Breast epithelium (tissue), 4 donors: ENCODE data around the gene ZFP69B. TPM values are rescaled to one million over a fixed set of nuclear protein-coding genes. Genes with fewer than 3 reads are reported as not detected.
A peak's percentile ranks its signal among the peaks of the same experiment; 100 is the strongest.

Source experiments
- DNase-seq, 2 donors: peaks; one replicate each; pipeline ENCODE4 v3.0.0-alpha.2; 2019; ENCODE audit warnings: low spot score in 2 of 2
- H3K27ac ChIP-seq, 2 donors: fragments of 200-600 bp; sonication (generic) in 1 of 2; one replicate each; pipeline ENCODE4 v1.5.1; 2016 to 2019; ENCODE audit warnings: mild to moderate bottlenecking in 1 of 2
- H3K27me3 ChIP-seq, 2 donors: fragments of 200-600 bp; sonication (generic) in 1 of 2; one replicate each; pipeline versions ENCODE4 v1.5.1 to v1.6.0; 2017 to 2019; ENCODE audit warnings: control low read depth in 1 of 2, mild to moderate bottlenecking in 1 of 2
- H3K36me3 ChIP-seq: fragments of 200-600 bp; one replicate; pipeline ENCODE4 v1.5.1; 2019
- H3K4me1 ChIP-seq, 2 donors: fragments of 200-600 bp; sonication (generic); one replicate each; pipeline ENCODE4 v1.5.1; 2016 to 2019; ENCODE audit warnings: control low read depth in 1 of 2
- H3K4me3 ChIP-seq, 3 donors: fragments of 200-600 bp; sonication (generic); 1 replicate in 2 of 3; 2 replicates in 1 of 3; pipeline ENCODE4 v1.5.1; 2016 to 2019; ENCODE audit warnings: mild to moderate bottlenecking in 3 of 3, moderate library complexity in 2 of 3
- H3K9me3 ChIP-seq, 2 donors: fragments of 200-600 bp; sonication (generic) in 1 of 2; one replicate each; pipeline ENCODE4 v1.5.1; 2016 to 2019; ENCODE audit warnings: control low read depth in 1 of 2
- CTCF ChIP-seq, 3 donors: fragments of 450-650 bp; IDR thresholded peaks; one replicate each; pipeline ENCODE4 v1.5.1; 2016 to 2017; ENCODE audit warnings: antibody characterized with exemption in 3 of 3, mild to moderate bottlenecking in 3 of 3, moderate library complexity in 3 of 3
- POLR2A ChIP-seq: fragments of 450-650 bp; IDR thresholded peaks from one replicate; pipeline ENCODE4 v1.6.1; 2016; ENCODE audit warnings: antibody characterized with exemption, mild to moderate bottlenecking, moderate library complexity
- POLR2AphosphoS5 ChIP-seq, 3 donors: sonication (generic); formaldehyde crosslinking; IDR thresholded peaks; one replicate each; pipeline ENCODE4 v1.6.1; 2017; ENCODE audit warnings: antibody characterized with exemption in 3 of 3
- intact Hi-C: fragments of 100-400 bp; cut with DNase I; formaldehyde crosslinking; loops from one replicate; pipeline ENCODE4 v1.15.1; 2023; ENCODE audit warnings: low total_unique reads
- total RNA-seq, 3 donors: library from RNA; depleted of rRNA; stranded (reverse); fragments of >200 nt; gene quantifications; one replicate each; pipeline ENCODE4 v1.1.0, GENCODE V29; 2016

Gene ZFP69B
- total RNA-seq, 3 donors from 2014 or later: 0.96 to 2.6 (median 1.2) TPM

GRCh38 chr1:40432644-40433390 is 17.5 kb upstream of the ZFP69B start:
- no peak for TF ChIP-seq POLR2A
- TF ChIP-seq POLR2AphosphoS5 (IDR thresholded peaks at IDR 0.05): no peak
- TF ChIP-seq CTCF (IDR thresholded peaks at IDR 0.05): no peak
- H3K27ac ChIP-seq: no peak overlapping the region

GRCh38 chr1:40435471-40435870 is 14.8 kb upstream of the ZFP69B start:
- DNase-seq: no peak
- Histone ChIP-seq H3K9me3 (no peaks in the 10 kb centered on the region), H3K27ac (no peak overlapping the region), H3K36me3 (no peaks in the 10 kb centered on the region), H3K4me3 (no peak overlapping the region), H3K27me3 (no peaks in the 10 kb centered on the region), H3K4me1 (no peaks in the 10 kb centered on the region)
- intact Hi-C loops: no loop called here
- no peak for TF ChIP-seq POLR2A
- no peak for TF ChIP-seq POLR2AphosphoS5 (IDR thresholded peaks at IDR 0.05)
- TF ChIP-seq CTCF (IDR thresholded peaks at IDR 0.05): no peak

More at GRCh38 chr1:40432644-40433390, 17.5 kb upstream of the ZFP69B start:
- no peaks in the 10 kb centered on the region for H3K36me3 ChIP-seq
- no peaks in the 10 kb centered on the region for H3K9me3 ChIP-seq
- no peaks in the 10 kb centered on the region for H3K4me1 ChIP-seq
- intact Hi-C loops: no loop called here
- no peaks in the 10 kb centered on the region for H3K27me3 ChIP-seq
- DNase-seq: no peak
- H3K4me3 ChIP-seq: no peak overlapping the region

DNA sequence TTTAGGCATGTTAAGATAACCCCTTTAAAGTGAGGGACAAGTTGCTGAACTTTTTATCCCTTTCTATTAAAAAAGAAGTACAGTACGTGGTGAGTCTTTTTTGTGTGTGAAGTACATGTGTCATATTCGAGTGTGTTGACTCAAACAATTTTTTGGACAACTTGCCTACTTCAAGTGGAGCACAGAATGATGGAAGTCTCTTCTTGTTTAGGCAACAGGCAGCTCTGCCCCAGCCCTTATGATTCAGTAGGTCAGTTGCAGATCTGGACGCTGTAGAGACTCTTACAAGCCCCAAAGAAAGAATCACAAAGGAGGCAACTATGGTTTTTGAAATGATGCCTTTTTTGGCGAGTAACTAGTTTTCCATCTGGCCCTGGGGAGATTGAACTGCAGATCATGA is 14.4 kb upstream of the ZFP69B start:
- no peak for DNase-seq
- Histone ChIP-seq H3K4me1 (no peaks in the 10 kb centered on the region), H3K27me3 (no peaks in the 10 kb centered on the region), H3K4me3 (no peak overlapping the region), H3K9me3 (no peaks in the 10 kb centered on the region), H3K36me3 (no peaks in the 10 kb centered on the region), H3K27ac (no peak overlapping the region)
- intact Hi-C loops: no loop called here
- no peak for TF ChIP-seq POLR2AphosphoS5 (IDR thresholded peaks at IDR 0.05)
- no peak for TF ChIP-seq CTCF (IDR thresholded peaks at IDR 0.05)
- no peak for TF ChIP-seq POLR2A

DNA sequence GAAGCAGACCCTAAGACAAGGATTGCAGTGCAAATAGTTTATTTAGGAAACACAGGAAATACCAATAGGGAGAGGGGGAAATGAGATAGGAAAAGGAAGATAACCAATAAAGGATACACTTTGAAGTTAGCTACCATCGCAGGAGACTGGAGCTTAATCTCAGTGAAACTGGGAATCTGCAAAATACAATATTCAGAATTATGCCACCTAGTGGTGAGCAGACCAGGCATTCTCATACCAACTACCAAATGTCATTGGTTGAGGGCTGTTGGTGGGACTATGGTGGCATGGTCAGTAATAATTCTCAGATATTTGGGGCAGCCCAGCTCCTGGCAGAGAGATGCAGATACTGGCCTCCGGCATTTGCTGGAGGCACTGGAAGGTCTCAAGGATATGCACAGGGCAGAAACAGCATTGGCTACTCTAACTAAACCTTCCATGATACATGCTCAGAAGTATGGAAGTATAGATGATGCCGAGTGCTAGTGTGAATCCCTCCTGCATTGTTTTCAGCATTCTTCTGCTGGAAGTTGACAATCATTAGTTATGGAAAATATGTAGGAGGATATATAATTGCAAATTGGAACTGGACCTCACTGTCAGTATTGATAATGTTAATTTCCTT is 11.8 kb upstream of the ZFP69B start:
- DNase-seq: no peak
- intact Hi-C loops: no loop called here
- Histone ChIP-seq H3K4me3 (no peak overlapping the region), H3K27ac (no peak overlapping the region), H3K36me3 (no peaks in the 10 kb centered on the region), H3K9me3 (no peaks in the 10 kb centered on the region), H3K4me1 (no peaks in the 10 kb centered on the region), H3K27me3 (no peaks in the 10 kb centered on the region)
- TF ChIP-seq CTCF (IDR thresholded peaks at IDR 0.05) (peak in 2 of 3 donors; percentile 29 to 41), POLR2A (no peak)

DNA sequence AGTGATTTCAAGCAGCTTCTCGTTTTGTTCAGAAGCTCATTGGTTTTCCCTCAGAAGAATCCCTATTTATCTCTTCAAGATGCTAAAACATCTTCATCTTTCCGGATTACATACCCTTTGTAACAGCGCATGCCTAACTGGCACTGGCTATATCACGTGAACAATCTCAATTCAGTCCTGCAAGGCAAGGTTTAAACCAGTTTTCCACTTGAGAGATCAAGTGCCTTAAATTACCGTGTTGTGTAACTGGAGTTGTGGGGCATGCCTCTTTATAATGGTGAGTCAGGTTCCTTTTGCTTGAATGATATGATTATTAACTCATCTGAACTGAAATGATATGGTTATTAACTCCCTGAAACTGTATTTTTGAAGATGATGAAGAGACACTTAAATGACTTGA is 11.0 kb upstream of the ZFP69B start:
- no peaks in the 10 kb centered on the region for H3K4me1 ChIP-seq
- no peaks in the 10 kb centered on the region for H3K27me3 ChIP-seq
- no peak overlapping the region for H3K4me3 ChIP-seq
- H3K27ac ChIP-seq: no peak overlapping the region
- DNase-seq: no peak
- H3K36me3 ChIP-seq: no peaks in the 10 kb centered on the region
- intact Hi-C loops: no loop called here
- H3K9me3 ChIP-seq: no peaks in the 10 kb centered on the region
- no peak for TF ChIP-seq POLR2AphosphoS5 (IDR thresholded peaks at IDR 0.05)
- TF ChIP-seq CTCF (IDR thresholded peaks at IDR 0.05): no peak
- TF ChIP-seq POLR2A: no peak
